CD4-positive, alpha-beta T cell treated with Interleukin-15 for 1 hour (primary cell): ENCODE results near the gene ARHGAP23.
"Not testable (repeated sequence)": the region's sequence is repeated elsewhere in the genome, so short reads cannot be mapped to it uniquely, and the experiment has no call there.

Experiments used
- DNase-seq: peaks from one replicate; pipeline ENCODE4 v3.0.0-alpha.2; 2020

Gene ARHGAP23

GRCh38 chr17:38530856-38531255 is 102.6 kb downstream of the ARHGAP23 start:
- not testable (repeated sequence) for DNase-seq

DNA sequence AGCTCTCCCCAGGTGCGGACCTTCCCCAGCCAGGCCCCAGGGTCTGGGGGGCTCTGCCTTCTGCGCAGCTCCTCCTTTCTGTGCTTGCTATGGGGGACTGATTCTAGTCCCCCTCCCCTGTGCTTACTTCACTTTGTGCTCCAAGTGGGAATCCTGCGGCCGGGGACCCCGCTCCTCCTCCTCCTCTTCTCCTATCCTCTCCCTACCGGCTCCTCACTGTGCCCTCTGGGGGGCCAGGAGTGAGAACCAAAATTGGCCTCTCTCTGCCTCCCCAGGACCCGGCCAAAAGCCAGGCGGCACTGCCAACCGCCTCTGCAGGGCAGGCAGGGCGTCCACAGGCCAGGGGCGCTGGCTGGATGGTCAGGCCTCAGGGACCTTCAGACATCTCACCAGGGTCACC is 103.5 kb downstream of the ARHGAP23 start:
- DNase-seq = not testable (repeated sequence)

GRCh38 chr17:38532451-38532850 is 104.2 kb downstream of the ARHGAP23 start:
- no peak for DNase-seq

DNA sequence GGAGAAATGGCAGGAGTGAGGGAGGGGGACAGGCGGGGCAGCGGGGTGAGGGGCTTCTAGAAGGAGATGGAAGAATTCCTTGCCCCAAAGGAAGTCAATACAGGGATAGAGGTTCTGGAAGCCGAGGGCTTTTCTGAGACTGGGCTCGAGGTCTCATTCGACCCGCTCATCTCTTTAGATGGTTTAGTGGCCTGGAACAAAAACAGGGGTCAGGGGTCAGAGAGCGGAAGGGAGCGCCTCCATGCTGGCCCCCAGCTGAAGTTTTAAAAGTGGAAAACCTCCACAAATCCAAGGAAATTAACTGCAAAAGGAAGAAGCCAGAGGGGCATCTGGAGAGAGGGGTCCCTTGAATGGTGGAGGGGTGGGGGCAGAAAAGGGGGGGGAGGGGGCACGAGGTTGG is 105.0 kb downstream of the ARHGAP23 start:
- no peak for DNase-seq

DNA sequence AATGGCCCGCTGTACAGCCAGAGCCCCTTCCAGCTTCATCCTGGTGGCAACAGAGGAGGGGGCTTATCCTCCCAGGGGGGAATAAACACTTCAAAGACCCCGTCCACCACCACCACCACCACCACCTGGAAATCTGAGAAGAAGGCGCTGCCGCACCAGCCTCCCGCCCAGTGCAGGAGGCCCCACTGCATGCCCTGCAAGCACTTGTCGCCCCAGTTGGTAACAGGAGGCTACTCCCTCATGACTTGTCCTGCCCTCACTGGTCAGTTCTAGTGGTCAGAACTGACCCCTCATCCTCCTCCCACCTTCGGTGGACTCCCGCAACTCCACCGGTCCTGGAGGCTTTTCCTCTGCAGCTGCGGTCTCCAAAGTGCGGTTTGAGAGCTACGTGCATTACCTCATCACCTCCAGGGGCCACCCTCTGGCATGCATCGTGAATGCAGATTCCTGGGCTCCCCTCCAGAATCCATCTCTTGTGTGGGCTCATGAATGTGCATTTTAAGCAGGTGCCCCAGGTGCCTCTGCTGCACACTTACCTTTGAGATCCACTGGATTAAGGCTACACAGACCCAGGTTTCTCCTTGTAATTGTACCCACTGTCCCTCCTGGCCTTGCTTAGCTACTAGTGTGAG is 105.7 kb downstream of the ARHGAP23 start:
- DNase-seq = no peak

DNA sequence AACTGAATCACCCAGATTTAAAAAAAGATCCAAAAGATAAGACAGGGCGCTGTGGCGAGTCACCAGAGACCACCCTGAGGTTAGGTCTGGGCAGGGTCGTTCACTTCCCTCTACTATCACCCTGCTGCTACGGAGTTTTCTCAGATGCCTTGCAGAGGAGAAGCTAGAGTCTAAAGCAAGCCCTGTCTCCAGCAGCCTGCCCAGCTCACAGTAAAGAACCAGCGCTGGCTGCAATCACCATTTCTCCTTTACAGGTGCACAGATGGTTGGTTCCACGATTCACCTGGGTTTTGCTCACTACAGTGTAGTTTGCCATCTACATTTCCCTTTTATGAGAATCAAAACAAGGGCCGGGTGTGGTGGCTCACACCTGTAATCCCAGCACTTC is 106.2 kb downstream of the ARHGAP23 start:
- DNase-seq = no peak

DNA sequence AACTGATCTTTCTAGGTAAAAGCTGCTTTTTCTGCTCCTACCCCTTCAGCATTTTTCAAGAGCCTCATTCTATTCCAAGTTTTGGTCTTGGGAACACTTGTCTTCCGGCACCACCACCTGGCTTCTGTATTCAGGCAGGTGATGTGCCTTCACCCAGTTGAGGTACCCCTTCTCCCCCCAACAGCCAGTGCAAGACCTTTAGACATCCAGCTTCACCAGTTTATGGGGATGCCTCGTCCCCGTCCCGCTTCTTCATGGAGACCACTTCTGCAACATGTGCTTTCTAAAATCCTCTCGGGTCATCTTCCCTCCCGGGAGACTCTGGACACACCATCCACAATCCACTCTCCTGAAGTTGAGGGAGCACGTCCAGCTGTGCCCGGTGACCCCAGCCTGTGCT is 107.6 kb downstream of the ARHGAP23 start:
- no peak for DNase-seq

DNA sequence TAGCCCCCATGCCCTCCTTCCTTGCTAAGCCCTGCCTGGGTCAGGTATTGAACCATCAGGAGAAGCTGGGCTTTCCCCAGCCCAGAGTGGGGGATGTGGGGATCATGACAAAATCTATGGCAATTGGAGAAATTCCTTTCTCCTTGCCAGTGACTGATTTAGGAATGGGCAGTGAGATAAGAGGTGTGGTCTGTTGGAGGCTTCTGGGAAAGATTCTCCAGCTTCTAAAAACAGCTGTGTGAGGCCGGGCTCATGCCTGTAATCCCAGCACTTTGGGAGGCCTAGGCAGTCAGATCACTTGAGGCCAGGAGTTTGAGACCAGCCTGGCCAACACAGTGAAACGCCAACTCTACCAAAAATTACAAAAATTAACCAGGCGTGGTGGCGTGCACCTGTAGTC is 108.4 kb downstream of the ARHGAP23 start:
- no peak for DNase-seq

DNA sequence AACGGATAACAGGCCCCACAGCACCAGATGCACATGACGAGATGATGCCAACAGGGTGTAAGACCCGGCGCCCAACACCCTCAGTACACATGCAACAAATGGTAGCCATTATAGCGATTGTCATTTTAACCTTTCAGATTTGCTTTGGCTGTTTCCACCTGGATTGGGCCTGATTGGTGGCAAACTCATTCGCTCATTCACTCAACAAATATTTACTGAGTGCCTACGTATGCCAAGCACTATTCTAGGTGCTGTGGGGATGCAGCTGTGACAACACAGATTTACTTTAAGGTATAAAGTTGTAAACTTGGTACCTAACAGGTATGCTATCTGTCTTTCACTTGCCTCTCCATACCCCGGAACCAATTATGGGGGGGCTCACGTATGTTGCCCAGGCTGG is 110.6 kb downstream of the ARHGAP23 start:
- no peak for DNase-seq

GRCh38 chr17:38539386-38539785 is 111.1 kb downstream of the ARHGAP23 start:
- no peak for DNase-seq

DNA sequence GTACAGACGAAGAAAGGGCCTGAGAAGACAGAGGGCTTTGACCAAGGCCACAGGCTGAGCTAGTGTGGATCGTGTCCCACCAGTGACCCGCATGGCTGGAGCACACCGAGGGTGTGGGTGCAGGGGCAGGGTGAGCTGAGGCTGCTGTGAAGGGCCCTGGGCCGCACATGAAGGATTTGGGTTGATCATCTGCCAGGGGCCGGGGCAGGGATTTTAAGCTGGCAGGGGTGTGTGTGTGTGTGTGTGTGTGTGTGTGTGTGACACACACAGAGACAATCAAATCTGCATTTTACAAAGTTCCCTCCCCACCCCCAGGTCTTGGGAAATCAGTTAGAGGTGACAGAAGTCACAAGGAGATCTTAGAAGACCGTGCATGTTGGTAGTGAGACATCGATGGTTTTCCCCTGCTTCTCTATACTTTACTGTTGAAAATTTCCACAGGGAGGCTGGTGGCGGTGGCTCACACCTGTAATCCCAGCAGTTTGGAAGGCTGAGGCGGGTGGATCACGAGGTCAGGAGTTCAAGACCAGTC is 112.3 kb downstream of the ARHGAP23 start:
- no peak for DNase-seq

- no peak for DNase-seq
These were observed 113.0 kb downstream of the ARHGAP23 start for GRCh38 chr17:38541281-38541680.

- DNase-seq = no peak
These were observed 114.0 kb downstream of the ARHGAP23 start for GRCh38 chr17:38542286-38542685.

- no peak for DNase-seq
These were observed 115.3 kb downstream of the ARHGAP23 start for GRCh38 chr17:38543403-38544174.

- no peak for DNase-seq
These were observed 116.0 kb downstream of the ARHGAP23 start for GRCh38 chr17:38544175-38544838.

DNA sequence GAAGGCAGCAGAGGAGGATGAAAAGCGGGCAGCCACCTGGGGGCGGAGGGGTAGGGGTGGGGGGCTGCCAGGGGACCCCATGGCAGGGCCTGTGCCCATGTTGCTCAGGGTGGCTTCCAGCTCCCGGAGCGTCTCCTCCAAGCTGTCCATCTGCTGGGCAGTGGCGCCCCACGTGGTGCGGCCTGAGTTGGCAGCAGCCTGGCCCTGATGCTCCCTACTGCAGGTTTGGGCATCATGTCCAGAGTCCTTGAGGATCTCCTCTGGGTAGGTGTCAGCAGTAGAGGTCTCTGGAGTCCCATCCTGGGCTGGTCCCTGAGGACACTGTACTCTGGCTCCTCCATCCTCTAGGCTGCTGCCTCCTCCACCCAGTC is 116.6 kb downstream of the ARHGAP23 start:
- no peak for DNase-seq

GRCh38 chr17:38545531-38546225 is 117.4 kb downstream of the ARHGAP23 start:
- no peak for DNase-seq

DNA sequence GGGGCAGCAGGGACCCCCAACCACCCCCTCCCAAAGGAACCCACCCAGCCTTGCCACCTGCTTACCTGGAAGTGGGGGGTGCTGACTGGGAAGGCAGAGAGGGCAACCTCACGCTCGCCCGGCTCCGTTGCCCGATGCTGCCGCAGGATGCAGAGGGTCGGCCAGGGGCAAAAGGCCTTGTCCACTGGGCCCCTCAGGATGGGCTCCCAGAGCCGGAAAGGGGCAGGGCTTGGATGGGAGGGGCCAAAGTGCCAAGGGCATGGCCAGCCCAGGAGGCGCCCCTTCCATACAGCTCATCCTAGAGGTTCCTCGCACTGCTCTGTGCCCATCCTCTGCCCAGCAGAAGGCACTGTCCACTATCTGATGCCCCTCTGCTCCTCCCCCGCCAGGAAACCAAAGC is 118.1 kb downstream of the ARHGAP23 start:
- no peak for DNase-seq

GRCh38 chr17:38547444-38547843 is 119.2 kb downstream of the ARHGAP23 start:
- DNase-seq = no peak

DNA sequence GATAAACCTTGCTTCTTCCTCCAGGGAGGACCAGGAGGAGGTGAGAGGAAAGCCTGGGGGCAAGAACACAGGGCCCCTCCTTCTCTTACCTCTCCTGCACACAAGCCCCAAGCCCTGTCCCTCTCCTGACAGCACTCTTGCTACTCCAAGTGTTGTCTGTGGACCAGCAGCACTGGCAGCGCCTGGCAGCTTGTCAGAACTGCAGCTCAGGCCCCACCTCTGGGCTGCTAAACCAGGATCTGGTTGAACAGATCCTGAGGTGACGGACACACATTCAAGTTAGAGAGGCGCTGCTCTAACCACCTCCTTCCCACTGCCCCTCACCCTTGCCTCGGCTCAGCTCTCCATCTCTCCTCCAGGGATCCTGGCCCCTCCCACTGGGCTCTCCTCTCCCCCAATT is 121.0 kb downstream of the ARHGAP23 start:
- DNase-seq = no peak

DNA sequence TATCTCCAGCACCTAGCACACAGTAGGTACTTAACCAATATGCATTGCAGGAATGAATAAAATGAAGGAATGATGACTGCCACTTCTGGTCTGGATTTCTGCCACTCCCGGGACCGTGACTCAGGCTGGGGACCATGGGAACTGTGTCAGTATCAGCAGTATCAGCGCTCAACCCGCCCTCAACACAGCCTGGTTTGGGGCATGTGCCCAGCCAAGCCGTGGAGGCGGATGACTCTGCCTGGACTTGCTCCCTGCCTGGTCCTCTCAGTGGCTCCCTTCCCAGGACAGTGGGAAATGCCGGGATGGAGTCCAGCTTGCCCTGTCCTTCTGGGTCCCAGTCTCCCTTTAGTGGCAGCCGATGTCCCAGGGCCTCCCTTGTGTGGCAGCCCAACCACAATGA is 122.4 kb downstream of the ARHGAP23 start:
- DNase-seq = no peak

GRCh38 chr17:38551121-38551520 is 122.9 kb downstream of the ARHGAP23 start:
- no peak for DNase-seq

GRCh38 chr17:38552343-38552742 is 124.1 kb downstream of the ARHGAP23 start:
- no peak for DNase-seq
